ENCODE measurements around the gene ZSCAN12. TPM values are rescaled to one million over a fixed set of nuclear protein-coding genes. Genes with fewer than 3 reads are reported as not detected.

Gene ZSCAN12
- total RNA-seq, 1 experiment from 2014 or later, result 7.8 TPM

DNA sequence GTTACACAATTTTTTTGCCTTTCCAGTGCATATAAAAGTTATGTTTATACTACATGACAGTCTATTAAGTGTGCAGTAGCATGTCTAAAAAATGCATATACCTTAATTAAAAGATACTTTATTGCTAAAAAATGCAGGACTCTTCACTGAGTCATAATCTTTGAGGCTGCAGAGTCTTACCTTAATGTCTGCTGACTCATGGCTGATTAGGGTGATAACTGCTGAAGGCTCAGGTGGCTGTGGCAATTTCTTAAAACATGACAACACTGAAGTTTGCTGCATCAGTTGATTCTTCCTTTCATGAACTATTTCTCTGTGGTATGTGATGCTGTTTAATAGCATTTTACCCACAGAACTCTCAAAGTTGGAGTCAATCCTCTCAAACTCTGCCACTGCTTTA, 24.6 kb upstream of the ZSCAN12 start:
- no peak for TF ChIP-seq ATF6 (CRISPR knock-in tag; IDR thresholded peaks at IDR 0.05)
- TF ChIP-seq ATF3 (CRISPR knock-in tag; conservative IDR thresholded peaks at IDR 0.05), result no peak
- no peak for TF ChIP-seq SOX15 (CRISPR knock-in tag; IDR thresholded peaks at IDR 0.05)
- no peak for TF ChIP-seq EMX1 (CRISPR knock-in tag; IDR thresholded peaks at IDR 0.05)
- no peak for TF ChIP-seq TCF7 (CRISPR knock-in tag; IDR thresholded peaks at IDR 0.05; ENCODE audit: low read depth)
- TF ChIP-seq, protein P1, sequence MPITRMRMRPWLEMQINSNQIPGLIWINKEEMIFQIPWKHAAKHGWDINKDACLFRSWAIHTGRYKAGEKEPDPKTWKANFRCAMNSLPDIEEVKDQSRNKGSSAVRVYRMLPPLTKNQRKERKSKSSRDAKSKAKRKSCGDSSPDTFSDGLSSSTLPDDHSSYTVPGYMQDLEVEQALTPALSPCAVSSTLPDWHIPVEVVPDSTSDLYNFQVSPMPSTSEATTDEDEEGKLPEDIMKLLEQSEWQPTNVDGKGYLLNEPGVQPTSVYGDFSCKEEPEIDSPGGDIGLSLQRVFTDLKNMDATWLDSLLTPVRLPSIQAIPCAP (CRISPR knock-in tag; IDR thresholded peaks at IDR 0.05), result no peak
- TF ChIP-seq, protein P2, sequence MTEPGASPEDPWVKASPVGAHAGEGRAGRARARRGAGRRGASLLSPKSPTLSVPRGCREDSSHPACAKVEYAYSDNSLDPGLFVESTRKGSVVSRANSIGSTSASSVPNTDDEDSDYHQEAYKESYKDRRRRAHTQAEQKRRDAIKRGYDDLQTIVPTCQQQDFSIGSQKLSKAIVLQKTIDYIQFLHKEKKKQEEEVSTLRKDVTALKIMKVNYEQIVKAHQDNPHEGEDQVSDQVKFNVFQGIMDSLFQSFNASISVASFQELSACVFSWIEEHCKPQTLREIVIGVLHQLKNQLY (CRISPR knock-in tag; IDR thresholded peaks at IDR 0.05), result no peak
- TF ChIP-seq, protein P3, sequence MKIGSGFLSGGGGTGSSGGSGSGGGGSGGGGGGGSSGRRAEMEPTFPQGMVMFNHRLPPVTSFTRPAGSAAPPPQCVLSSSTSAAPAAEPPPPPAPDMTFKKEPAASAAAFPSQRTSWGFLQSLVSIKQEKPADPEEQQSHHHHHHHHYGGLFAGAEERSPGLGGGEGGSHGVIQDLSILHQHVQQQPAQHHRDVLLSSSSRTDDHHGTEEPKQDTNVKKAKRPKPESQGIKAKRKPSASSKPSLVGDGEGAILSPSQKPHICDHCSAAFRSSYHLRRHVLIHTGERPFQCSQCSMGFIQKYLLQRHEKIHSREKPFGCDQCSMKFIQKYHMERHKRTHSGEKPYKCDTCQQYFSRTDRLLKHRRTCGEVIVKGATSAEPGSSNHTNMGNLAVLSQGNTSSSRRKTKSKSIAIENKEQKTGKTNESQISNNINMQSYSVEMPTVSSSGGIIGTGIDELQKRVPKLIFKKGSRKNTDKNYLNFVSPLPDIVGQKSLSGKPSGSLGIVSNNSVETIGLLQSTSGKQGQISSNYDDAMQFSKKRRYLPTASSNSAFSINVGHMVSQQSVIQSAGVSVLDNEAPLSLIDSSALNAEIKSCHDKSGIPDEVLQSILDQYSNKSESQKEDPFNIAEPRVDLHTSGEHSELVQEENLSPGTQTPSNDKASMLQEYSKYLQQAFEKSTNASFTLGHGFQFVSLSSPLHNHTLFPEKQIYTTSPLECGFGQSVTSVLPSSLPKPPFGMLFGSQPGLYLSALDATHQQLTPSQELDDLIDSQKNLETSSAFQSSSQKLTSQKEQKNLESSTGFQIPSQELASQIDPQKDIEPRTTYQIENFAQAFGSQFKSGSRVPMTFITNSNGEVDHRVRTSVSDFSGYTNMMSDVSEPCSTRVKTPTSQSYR (CRISPR knock-in tag; IDR thresholded peaks at IDR 0.05), result no peak
- no peak for TF ChIP-seq PRRX2 (CRISPR knock-in tag; IDR thresholded peaks at IDR 0.05)
- no peak for TF ChIP-seq IRF2 (CRISPR knock-in tag; IDR thresholded peaks at IDR 0.05; ENCODE audit: borderline replicate concordance, low read depth)
- H3K27ac Mint-ChIP-seq, result no peak overlapping the region
- no peak for ATAC-seq
- no peaks in the 10 kb centered on the region for H3K27me3 Mint-ChIP-seq (ENCODE audit: low read depth)
- H3K9me3 Mint-ChIP-seq, result peaks cover 16% of the 10 kb centered on the region
- H3K4me3 Mint-ChIP-seq, result no peak overlapping the region
- no peak for DNase-seq (ENCODE audit: low spot score)
- ChIA-PET POLR2A (no interaction called here), CTCF (no interaction called here)
- no peaks in the 10 kb centered on the region for H3K4me1 Mint-ChIP-seq
- peaks cover 33% of the 10 kb centered on the region for H3K36me3 Mint-ChIP-seq

DNA sequence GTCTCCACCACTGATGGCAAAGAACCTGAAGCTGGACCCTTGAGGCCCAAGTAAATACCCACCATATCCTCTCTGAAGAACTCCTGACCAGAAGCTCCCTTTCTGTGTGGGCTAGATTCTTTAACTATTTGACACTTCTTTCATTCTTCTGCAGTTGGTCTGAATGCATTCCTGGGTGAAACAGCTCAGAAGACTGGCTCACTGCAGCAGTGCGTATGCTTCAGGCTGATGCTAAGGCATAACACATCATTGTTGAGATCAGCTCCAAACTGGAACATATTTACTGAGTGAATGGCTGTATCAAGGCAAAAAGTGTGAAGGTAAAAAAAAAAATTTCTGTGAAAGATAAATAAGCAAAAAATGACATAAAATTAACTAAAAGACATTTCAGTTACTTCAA, 24.0 kb upstream of the ZSCAN12 start:
- Mint-ChIP-seq H3K9me3 (peaks cover 16% of the 10 kb centered on the region), H3K27ac (no peak overlapping the region), H3K4me1 (no peaks in the 10 kb centered on the region), H3K4me3 (no peak overlapping the region), H3K36me3 (peaks cover 33% of the 10 kb centered on the region), H3K27me3 (ENCODE audit: low read depth) (no peaks in the 10 kb centered on the region)
- ChIA-PET POLR2A (no interaction called here), CTCF (no interaction called here)
- ATAC-seq, result no peak
- TF ChIP-seq FOXP1 (CRISPR knock-in tag; IDR thresholded peaks at IDR 0.05; ENCODE audit: borderline replicate concordance), result no peak
- TF ChIP-seq, protein P4, sequence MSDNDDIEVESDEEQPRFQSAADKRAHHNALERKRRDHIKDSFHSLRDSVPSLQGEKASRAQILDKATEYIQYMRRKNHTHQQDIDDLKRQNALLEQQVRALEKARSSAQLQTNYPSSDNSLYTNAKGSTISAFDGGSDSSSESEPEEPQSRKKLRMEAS (CRISPR knock-in tag; IDR thresholded peaks at IDR 0.05), result no peak
- no peak for DNase-seq (ENCODE audit: low spot score)

- Mint-ChIP-seq H3K36me3 (no peaks in the 10 kb centered on the region), H3K27me3 (ENCODE audit: low read depth) (peaks cover 15% of the 10 kb centered on the region), H3K27ac (no peak overlapping the region), H3K4me3 (no peak overlapping the region), H3K9me3 (peaks cover 3% of the 10 kb centered on the region; the same call in 1 of the 2 replicates), H3K4me1 (no peaks in the 10 kb centered on the region)
- no peak for DNase-seq (ENCODE audit: low spot score)
- no peak for ATAC-seq
- ChIA-PET CTCF (no interaction called here), POLR2A (no interaction called here)
- no peak for TF ChIP-seq IRF2 (CRISPR knock-in tag; IDR thresholded peaks at IDR 0.05; ENCODE audit: borderline replicate concordance, low read depth)
- no peak for TF ChIP-seq ZMAT4 (CRISPR knock-in tag; IDR thresholded peaks at IDR 0.05)
- no peak for TF ChIP-seq CREB1 (CRISPR knock-in tag; IDR thresholded peaks at IDR 0.05)
- TF ChIP-seq, protein P5, sequence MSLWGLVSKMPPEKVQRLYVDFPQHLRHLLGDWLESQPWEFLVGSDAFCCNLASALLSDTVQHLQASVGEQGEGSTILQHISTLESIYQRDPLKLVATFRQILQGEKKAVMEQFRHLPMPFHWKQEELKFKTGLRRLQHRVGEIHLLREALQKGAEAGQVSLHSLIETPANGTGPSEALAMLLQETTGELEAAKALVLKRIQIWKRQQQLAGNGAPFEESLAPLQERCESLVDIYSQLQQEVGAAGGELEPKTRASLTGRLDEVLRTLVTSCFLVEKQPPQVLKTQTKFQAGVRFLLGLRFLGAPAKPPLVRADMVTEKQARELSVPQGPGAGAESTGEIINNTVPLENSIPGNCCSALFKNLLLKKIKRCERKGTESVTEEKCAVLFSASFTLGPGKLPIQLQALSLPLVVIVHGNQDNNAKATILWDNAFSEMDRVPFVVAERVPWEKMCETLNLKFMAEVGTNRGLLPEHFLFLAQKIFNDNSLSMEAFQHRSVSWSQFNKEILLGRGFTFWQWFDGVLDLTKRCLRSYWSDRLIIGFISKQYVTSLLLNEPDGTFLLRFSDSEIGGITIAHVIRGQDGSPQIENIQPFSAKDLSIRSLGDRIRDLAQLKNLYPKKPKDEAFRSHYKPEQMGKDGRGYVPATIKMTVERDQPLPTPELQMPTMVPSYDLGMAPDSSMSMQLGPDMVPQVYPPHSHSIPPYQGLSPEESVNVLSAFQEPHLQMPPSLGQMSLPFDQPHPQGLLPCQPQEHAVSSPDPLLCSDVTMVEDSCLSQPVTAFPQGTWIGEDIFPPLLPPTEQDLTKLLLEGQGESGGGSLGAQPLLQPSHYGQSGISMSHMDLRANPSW (CRISPR knock-in tag; conservative IDR thresholded peaks at IDR 0.05; ENCODE audit: low read depth), result no peak
- no peak for TF ChIP-seq SMAD4 (CRISPR knock-in tag; IDR thresholded peaks at IDR 0.05)
- no peak for TF ChIP-seq NR2C2 (CRISPR knock-in tag; IDR thresholded peaks at IDR 0.05)
These were observed 14.1 kb upstream of the ZSCAN12 start for GRCh38 chr6:28413681-28414080.
